B cell (primary cell): ENCODE measurements around the gene MAP3K20.

Experiments used
- EZH2 ChIP-seq: IDR thresholded peaks from 2 replicates; pipeline ENCODE4 v1.6.1; 2012; ENCODE audit warnings: borderline replicate concordance, low read depth, mild to moderate bottlenecking, moderate library complexity, low read length; ENCODE audit not compliant: insufficient read depth, poor library complexity, severe bottlenecking
- TF ChIP-seq, protein P1 (sequence below): fragments of 200-600 bp; IDR thresholded peaks from one replicate; pipeline ENCODE4 v1.8.0; 2022; ENCODE audit warnings: antibody characterized with exemption, mild to moderate bottlenecking

GRCh38 chr2:173054466-173054865 is 21.2 kb upstream of the MAP3K20 start:
- TF ChIP-seq, protein P1, sequence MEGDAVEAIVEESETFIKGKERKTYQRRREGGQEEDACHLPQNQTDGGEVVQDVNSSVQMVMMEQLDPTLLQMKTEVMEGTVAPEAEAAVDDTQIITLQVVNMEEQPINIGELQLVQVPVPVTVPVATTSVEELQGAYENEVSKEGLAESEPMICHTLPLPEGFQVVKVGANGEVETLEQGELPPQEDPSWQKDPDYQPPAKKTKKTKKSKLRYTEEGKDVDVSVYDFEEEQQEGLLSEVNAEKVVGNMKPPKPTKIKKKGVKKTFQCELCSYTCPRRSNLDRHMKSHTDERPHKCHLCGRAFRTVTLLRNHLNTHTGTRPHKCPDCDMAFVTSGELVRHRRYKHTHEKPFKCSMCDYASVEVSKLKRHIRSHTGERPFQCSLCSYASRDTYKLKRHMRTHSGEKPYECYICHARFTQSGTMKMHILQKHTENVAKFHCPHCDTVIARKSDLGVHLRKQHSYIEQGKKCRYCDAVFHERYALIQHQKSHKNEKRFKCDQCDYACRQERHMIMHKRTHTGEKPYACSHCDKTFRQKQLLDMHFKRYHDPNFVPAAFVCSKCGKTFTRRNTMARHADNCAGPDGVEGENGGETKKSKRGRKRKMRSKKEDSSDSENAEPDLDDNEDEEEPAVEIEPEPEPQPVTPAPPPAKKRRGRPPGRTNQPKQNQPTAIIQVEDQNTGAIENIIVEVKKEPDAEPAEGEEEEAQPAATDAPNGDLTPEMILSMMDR: no peak
- TF ChIP-seq EZH2: no peak
